Gastrocnemius medialis (tissue), 4 donors: ENCODE data around the gene KLHL25. TPM values are rescaled to one million over a fixed set of nuclear protein-coding genes. Genes with fewer than 3 reads are reported as not detected.

Experiments
- ATAC-seq, 2 donors: fragments of 150-250 bp; one replicate each; pipeline ENCODE4 v1.9.1; 2016
- DNase-seq, 2 donors: peaks; one replicate each; pipeline ENCODE4 v3.0.0-alpha.2; 2019
- H3K27ac ChIP-seq, 4 donors: fragments of 200-600 bp; sonication (generic); 1 replicate in 1 of 4; 2 replicates in 3 of 4; pipeline ENCODE4 v1.5.1; 2016 to 2018; ENCODE audit warnings: mild to moderate bottlenecking in 2 of 4, moderate library complexity in 1 of 4
- H3K27me3 ChIP-seq, 3 donors: fragments of 200-600 bp; sonication (generic) in 2 of 3; 1 replicate in 1 of 3; 2 replicates in 2 of 3; pipeline versions ENCODE4 v1.5.1 to v1.6.0; 2016 to 2019; ENCODE audit warnings: mild to moderate bottlenecking in 1 of 3, moderate library complexity in 1 of 3
- H3K36me3 ChIP-seq, 2 donors: fragments of 200-600 bp; sonication (generic) in 1 of 2; one replicate each; pipeline ENCODE4 v1.5.1; 2017 to 2018
- H3K4me1 ChIP-seq, 2 donors: fragments of 200-600 bp; sonication (generic) in 1 of 2; one replicate each; pipeline ENCODE4 v1.5.1; 2016 to 2017; ENCODE audit warnings: mild to moderate bottlenecking in 2 of 2
- H3K4me3 ChIP-seq, 4 donors: fragments of 200-600 bp; sonication (generic) in 3 of 4; 1 replicate in 1 of 4; 2 replicates in 3 of 4; pipeline ENCODE4 v1.5.1; 2016 to 2019; ENCODE audit warnings: mild to moderate bottlenecking in 2 of 4
- H3K9me3 ChIP-seq, 3 donors: fragments of 200-600 bp; sonication (generic) in 2 of 3; 1 replicate in 1 of 3; 2 replicates in 2 of 3; pipeline ENCODE4 v1.5.1; 2016 to 2019
- CTCF ChIP-seq, 5 experiments: fragments of 450-650 bp in 3 of 5; fragments of 200-600 bp in 2 of 5; sonication (generic) in 2 of 5; IDR thresholded peaks in 4 of 5; conservative IDR thresholded peaks in 1 of 5; 1 replicate in 4 of 5; 2 replicates in 1 of 5; pipeline ENCODE4 v1.5.1; 2016 to 2019; ENCODE audit warnings: antibody characterized with exemption in 5 of 5, mild to moderate bottlenecking in 3 of 5, moderate library complexity in 3 of 5
- POLR2A ChIP-seq, 2 donors: fragments of 450-650 bp; IDR thresholded peaks; one replicate each; pipeline ENCODE4 v1.6.1; 2017; ENCODE audit warnings: antibody characterized with exemption in 2 of 2, mild to moderate bottlenecking in 2 of 2, moderate library complexity in 2 of 2
- in situ Hi-C, 4 donors: fragments of 200-750 bp; cut with MboI; loops; one replicate each; pipeline versions ENCODE4 v1.15.0 to v1.8.0; 2017; ENCODE audit warnings: low sequenced_read_pairs in 4 of 4
- intact Hi-C: fragments of 100-400 bp; cut with DNase I; formaldehyde crosslinking; loops from one replicate; pipeline ENCODE4 v1.15.1; 2023; ENCODE audit warnings: low total_unique reads
- total RNA-seq, 4 donors: library from RNA; depleted of rRNA; stranded (reverse); fragments of >200 nt; gene quantifications; one replicate each; pipeline versions ENCODE4 v1.1.0 to v1.2.3, GENCODE V29; 2016

Gene KLHL25
- total RNA-seq, 4 donors from 2014 or later, result 4.8 to 7.0 (median 6.8) TPM

- H3K27ac ChIP-seq, result peak overlapping the region in 2 of 4 donors; percentile 71 to 74
These were observed 21.5 kb downstream of the KLHL25 start for GRCh38 chr15:85773249-85773648.

GRCh38 chr15:85772668-85773067 is 22.1 kb downstream of the KLHL25 start:
- in situ Hi-C loops, result no loop called here
- H3K27me3 ChIP-seq, result no peaks in the 10 kb centered on the region
- DNase-seq, result peak in 1 of 2 donors; percentile 75

More at GRCh38 chr15:85773249-85773648, 21.5 kb downstream of the KLHL25 start:
- Histone ChIP-seq H3K4me3 (no peak overlapping the region), H3K4me1 (peaks cover 34 to 37% of the 10 kb centered on the region in 2 donors), H3K9me3 (no peaks in the 10 kb centered on the region), H3K36me3 (peaks cover 0 to 9% of the 10 kb centered on the region in 2 donors), H3K27me3 (no peaks in the 10 kb centered on the region)
- intact Hi-C loops, result no loop called here
- no peak for DNase-seq
- no peak for ATAC-seq
- TF ChIP-seq POLR2A (IDR thresholded peaks at IDR 0.05), result no peak
- TF ChIP-seq CTCF (IDR thresholded peaks at IDR 0.05 in 4 of 5, conservative IDR thresholded peaks at IDR 0.05 in 1 of 5), result no peak
- in situ Hi-C loops, result no loop called here

GRCh38 chr15:85771781-85772445 is 22.8 kb downstream of the KLHL25 start:
- Histone ChIP-seq H3K9me3 (no peaks in the 10 kb centered on the region), H3K4me1 (peaks cover 23 to 26% of the 10 kb centered on the region in 2 donors), H3K36me3 (peaks cover 0 to 9% of the 10 kb centered on the region in 2 donors), H3K27me3 (no peaks in the 10 kb centered on the region), H3K27ac (peak overlapping the region; percentile 30 to 74 (median 67)), H3K4me3 (no peak overlapping the region)
- peak; percentile 46 to 71 for DNase-seq
- TF ChIP-seq POLR2A (IDR thresholded peaks at IDR 0.05) (no peak), CTCF (IDR thresholded peaks at IDR 0.05 in 4 of 5, conservative IDR thresholded peaks at IDR 0.05 in 1 of 5) (no peak)
- intact Hi-C loops, result no loop called here
- in situ Hi-C loops, result no loop called here
- ATAC-seq, result peak; percentile 66 to 69

More at GRCh38 chr15:85772668-85773067, 22.1 kb downstream of the KLHL25 start:
- Histone ChIP-seq H3K4me1 (peaks cover 28 to 31% of the 10 kb centered on the region in 2 donors), H3K36me3 (peaks cover 0 to 9% of the 10 kb centered on the region in 2 donors), H3K9me3 (no peaks in the 10 kb centered on the region), H3K27ac (peak overlapping the region; percentile 30 to 74 (median 67)), H3K4me3 (no peak overlapping the region)
- TF ChIP-seq CTCF (IDR thresholded peaks at IDR 0.05 in 4 of 5, conservative IDR thresholded peaks at IDR 0.05 in 1 of 5), result no peak
- TF ChIP-seq POLR2A (IDR thresholded peaks at IDR 0.05), result no peak
- intact Hi-C loops, result no loop called here
- peak; percentile 28 to 67 for ATAC-seq

GRCh38 chr15:85771271-85771670 is 23.5 kb downstream of the KLHL25 start:
- ATAC-seq (no peak), DNase-seq (no peak)
- no peak for TF ChIP-seq POLR2A (IDR thresholded peaks at IDR 0.05)
- no peak for TF ChIP-seq CTCF (IDR thresholded peaks at IDR 0.05 in 4 of 5, conservative IDR thresholded peaks at IDR 0.05 in 1 of 5)
- in situ Hi-C loops (no loop called here), intact Hi-C loops (no loop called here)
- H3K4me3 ChIP-seq, result no peak overlapping the region
- peaks cover 0 to 9% of the 10 kb centered on the region in 2 donors for H3K36me3 ChIP-seq
- H3K27ac ChIP-seq, result peak overlapping the region; percentile 30 to 71 (median 52)
- H3K27me3 ChIP-seq, result no peaks in the 10 kb centered on the region
- H3K4me1 ChIP-seq, result peaks cover 26 to 28% of the 10 kb centered on the region in 2 donors
- H3K9me3 ChIP-seq, result no peaks in the 10 kb centered on the region
